ENCODE measurements around the gene DUSP8. TPM values are rescaled to one million over a fixed set of nuclear protein-coding genes. Genes with fewer than 3 reads are reported as not detected.

The DUSP8 gene
- total RNA-seq, 1 experiment from 2014 or later, result 0.69 TPM

Other genes starting within 250 kb of the DUSP8 start
- gene BRSK2, start 182.3 kb downstream of the DUSP8 start, total RNA-seq (2014; rRNA removed; shearing (Covaris generic)), result 0.17 TPM in 1 of 2 replicates, not detected in the other
- gene MOB2, start 85.5 kb downstream of the DUSP8 start, total RNA-seq (2014; rRNA removed; shearing (Covaris generic)), result 14.6 and 21.0 TPM in 2 replicates
- not detected in 2 replicates for gene KRTAP5-1, start 13.0 kb upstream of the DUSP8 start, total RNA-seq (2014; rRNA removed; shearing (Covaris generic))
- gene KRTAP5-2, start 26.0 kb upstream of the DUSP8 start, total RNA-seq (2014; rRNA removed; shearing (Covaris generic)), result not detected in 2 replicates
- not detected in 2 replicates for gene KRTAP5-3, start 36.2 kb upstream of the DUSP8 start, total RNA-seq (2014; rRNA removed; shearing (Covaris generic))
- gene KRTAP5-4, start 49.9 kb upstream of the DUSP8 start, total RNA-seq (2014; rRNA removed; shearing (Covaris generic)), result not detected in 2 replicates
- not detected in 2 replicates for gene KRTAP5-5, start 57.5 kb upstream of the DUSP8 start, total RNA-seq (2014; rRNA removed; shearing (Covaris generic))
- gene KRTAP5-6, start 124.9 kb upstream of the DUSP8 start, total RNA-seq (2014; rRNA removed; shearing (Covaris generic)), result not detected in 2 replicates
- gene IFITM10, start 178.3 kb upstream of the DUSP8 start, total RNA-seq (2014; rRNA removed; shearing (Covaris generic)), result 0.09 and 0.11 TPM in 2 replicates
- 128 and 157 TPM in 2 replicates for gene CTSD, start 191.7 kb upstream of the DUSP8 start, total RNA-seq (2014; rRNA removed; shearing (Covaris generic))

All from Daoy (cell line).